H1 (cell line): ENCODE data around the gene CKAP5.
"Not testable (repeated sequence)": the region's sequence is repeated elsewhere in the genome, so short reads cannot be mapped to it uniquely, and the experiment has no call there.

Source experiments
- MAX ChIP-seq: IDR thresholded peaks from 2 replicates; pipeline ENCODE4 v1.6.1; 2012; ENCODE audit warnings: inconsistent platforms
- RAD21 ChIP-seq, 2 experiments: IDR thresholded peaks in 1 of 2; conservative IDR thresholded peaks in 1 of 2; 2 replicates each; pipeline ENCODE4 v1.6.1; 2011; ENCODE audit warnings: low read depth in 2 of 2, low read length in 2 of 2, improper control_type of control experiment in 1 of 2, inconsistent platforms in 1 of 2, mild to moderate bottlenecking in 1 of 2, moderate library complexity in 1 of 2

GRCh38 chr11:46717825-46718154 is 128.3 kb downstream of the CKAP5 start:
- not testable (repeated sequence) for TF ChIP-seq MAX; RAD21 (IDR thresholded peaks at IDR 0.05 in 1 of 2, conservative IDR thresholded peaks at IDR 0.05 in 1 of 2; ENCODE audit: low read depth in 2 of 2, low read length in 2 of 2)
